Activated T-helper 1 cell treated with anti-CD3 and anti-CD28 coated beads, Interleukin-12 subunit alpha, Interleukin-12 subunit beta, Interleukin-2, Interleukin-4 antibody, amounts not matched to agents 30 ng/mL and 10 ng/mL and 1 ng/mL, durations not matched to agents 14 hours and 24 hours and 36 hours (primary cell): ENCODE data around the gene NCCRP1. TPM values are rescaled to one million over a fixed set of nuclear protein-coding genes. Genes with fewer than 3 reads are reported as not detected.

Experiments used
- DNase-seq: peaks from one replicate; pipeline ENCODE4 v3.0.0; 2021; ENCODE audit warnings: low spot score
- H3K27ac Mint-ChIP-seq: one replicate; pipeline ENCODE4 v1.8.0; 2021; ENCODE audit warnings: mild to moderate bottlenecking, mixed read lengths
- H3K27me3 Mint-ChIP-seq: one replicate; pipeline ENCODE4 v1.8.0; 2022; ENCODE audit warnings: mild to moderate bottlenecking, moderate library complexity, mixed read lengths; ENCODE audit not compliant: insufficient read depth
- H3K36me3 Mint-ChIP-seq: one replicate; pipeline ENCODE4 v1.8.0; 2021; ENCODE audit warnings: low read depth, mixed read lengths
- H3K4me1 Mint-ChIP-seq: one replicate; pipeline ENCODE4 v1.8.0; 2021; ENCODE audit warnings: low read depth, mixed read lengths
- H3K4me3 Mint-ChIP-seq: one replicate; pipeline ENCODE4 v1.8.0; 2021; ENCODE audit warnings: mild to moderate bottlenecking, moderate library complexity, mixed read lengths
- H3K9me3 Mint-ChIP-seq: one replicate; pipeline ENCODE4 v1.8.0; 2021; ENCODE audit warnings: mixed read lengths
- intact Hi-C: fragments of 100-400 bp; cut with micrococcal nuclease; formaldehyde crosslinking; loops from one replicate; pipeline ENCODE4 v1.15.1; 2024
- total RNA-seq: library from RNA; stranded (reverse); gene quantifications from 2 replicates; pipeline ENCODE4 v1.2.3, GENCODE V29; 2022

The NCCRP1 gene, protein sequence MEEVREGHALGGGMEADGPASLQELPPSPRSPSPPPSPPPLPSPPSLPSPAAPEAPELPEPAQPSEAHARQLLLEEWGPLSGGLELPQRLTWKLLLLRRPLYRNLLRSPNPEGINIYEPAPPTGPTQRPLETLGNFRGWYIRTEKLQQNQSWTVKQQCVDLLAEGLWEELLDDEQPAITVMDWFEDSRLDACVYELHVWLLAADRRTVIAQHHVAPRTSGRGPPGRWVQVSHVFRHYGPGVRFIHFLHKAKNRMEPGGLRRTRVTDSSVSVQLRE
- not detected in 2 replicates for total RNA-seq

DNA sequence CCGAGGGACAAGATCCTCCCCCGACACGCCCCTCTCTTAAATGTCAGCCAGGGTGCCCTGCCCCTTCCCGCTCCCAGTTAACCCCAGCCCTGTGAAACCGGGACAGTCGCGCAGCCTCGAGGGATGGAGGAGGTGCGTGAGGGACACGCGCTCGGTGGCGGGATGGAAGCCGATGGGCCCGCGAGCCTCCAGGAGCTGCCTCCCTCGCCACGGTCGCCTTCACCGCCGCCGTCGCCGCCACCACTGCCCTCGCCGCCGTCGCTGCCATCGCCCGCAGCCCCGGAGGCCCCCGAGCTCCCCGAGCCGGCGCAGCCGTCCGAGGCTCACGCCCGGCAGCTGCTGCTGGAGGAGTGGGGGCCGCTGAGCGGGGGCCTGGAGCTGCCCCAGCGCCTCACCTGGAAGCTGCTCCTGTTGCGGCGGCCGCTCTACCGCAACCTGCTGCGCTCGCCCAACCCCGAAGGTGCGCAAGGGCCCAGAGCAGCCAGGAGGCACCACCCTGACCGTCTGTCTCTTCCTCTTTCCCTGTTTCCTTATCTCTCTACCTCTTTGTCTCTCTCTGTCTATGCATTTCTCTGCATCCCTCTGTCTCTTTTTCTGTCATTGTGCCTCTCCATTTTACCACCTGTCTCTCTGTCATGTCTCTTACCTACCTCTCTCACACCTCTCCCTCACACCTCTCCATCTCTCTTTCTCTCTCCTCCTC is at the start of gene NCCRP1:
Gene NCCRP1 (plus strand): TSS at position 105 of the 703 bp plus-strand sequence. CDS start 19 bp downstream, at position 124.
- intact Hi-C loops: no loop called here
- Mint-ChIP-seq H3K27me3 (peaks cover 46% of the 10 kb centered on the region), H3K4me3 (no peak within 1 kb of the TSS), H3K9me3 (no peaks in the 10 kb centered on the region), H3K4me1 (peaks cover 6% of the 10 kb centered on the region), H3K27ac (no peak within 1 kb of the TSS), H3K36me3 (peaks cover 1% of the 10 kb centered on the region)
- DNase-seq: no peak

DNA sequence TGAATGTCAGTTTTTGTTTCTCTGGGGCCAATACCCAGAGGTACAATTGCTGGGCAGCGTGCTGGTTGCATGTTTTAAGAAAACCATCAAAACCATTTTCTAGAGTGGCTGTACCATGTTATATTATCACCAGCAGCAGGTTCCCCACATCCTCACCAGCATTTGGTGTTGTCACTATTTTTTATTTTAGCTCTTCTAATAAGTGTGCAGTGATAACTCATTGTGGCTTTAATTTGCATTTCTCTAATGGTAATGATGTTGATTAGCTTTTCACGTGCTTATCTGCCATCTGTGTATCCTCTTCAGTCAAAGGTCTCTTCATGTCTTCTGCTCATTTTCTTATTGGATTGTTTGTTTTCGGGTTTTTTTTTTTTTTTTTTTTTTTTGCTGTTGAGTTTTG is 49.3 kb upstream of the NCCRP1 start:
- Mint-ChIP-seq H3K36me3 (no peaks in the 10 kb centered on the region), H3K27ac (no peak overlapping the region), H3K4me3 (no peak overlapping the region), H3K27me3 (no peaks in the 10 kb centered on the region), H3K4me1 (no peaks in the 10 kb centered on the region), H3K9me3 (no peaks in the 10 kb centered on the region)
- no peak for DNase-seq
- intact Hi-C loops: no loop called here

DNA sequence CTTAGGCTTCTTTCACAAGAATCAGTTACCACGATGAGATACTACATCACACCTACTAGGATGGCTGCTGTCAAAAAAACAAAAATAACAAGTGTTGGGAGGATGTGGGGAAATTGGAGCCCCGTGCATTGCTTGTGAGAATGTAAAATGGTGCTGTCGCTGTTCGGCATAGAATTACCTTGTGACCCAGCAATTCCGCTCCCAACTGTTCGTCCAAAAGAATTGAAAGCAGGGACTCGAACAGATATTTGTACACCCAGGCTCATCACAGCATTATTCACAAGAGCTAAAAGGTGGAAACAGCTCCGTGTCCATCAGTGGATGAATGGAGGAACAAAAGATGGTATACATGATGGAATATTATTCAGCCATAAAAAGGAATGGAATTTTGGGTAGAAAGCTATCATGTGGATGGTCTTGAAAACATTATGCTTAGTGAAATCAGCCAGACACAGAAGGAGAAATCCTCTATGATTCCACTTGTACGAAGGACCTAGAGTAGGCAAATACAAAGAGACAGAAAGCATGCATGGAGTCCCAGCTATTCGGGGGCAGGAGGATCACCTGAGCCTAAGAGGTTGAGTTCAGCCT is 47.7 kb upstream of the NCCRP1 start:
- H3K27me3 Mint-ChIP-seq: no peaks in the 10 kb centered on the region
- intact Hi-C loops: no loop called here
- H3K4me3 Mint-ChIP-seq: no peak overlapping the region
- H3K36me3 Mint-ChIP-seq: no peaks in the 10 kb centered on the region
- DNase-seq: no peak
- H3K27ac Mint-ChIP-seq: no peak overlapping the region
- H3K4me1 Mint-ChIP-seq: peaks cover 3% of the 10 kb centered on the region
- H3K9me3 Mint-ChIP-seq: no peaks in the 10 kb centered on the region

DNA sequence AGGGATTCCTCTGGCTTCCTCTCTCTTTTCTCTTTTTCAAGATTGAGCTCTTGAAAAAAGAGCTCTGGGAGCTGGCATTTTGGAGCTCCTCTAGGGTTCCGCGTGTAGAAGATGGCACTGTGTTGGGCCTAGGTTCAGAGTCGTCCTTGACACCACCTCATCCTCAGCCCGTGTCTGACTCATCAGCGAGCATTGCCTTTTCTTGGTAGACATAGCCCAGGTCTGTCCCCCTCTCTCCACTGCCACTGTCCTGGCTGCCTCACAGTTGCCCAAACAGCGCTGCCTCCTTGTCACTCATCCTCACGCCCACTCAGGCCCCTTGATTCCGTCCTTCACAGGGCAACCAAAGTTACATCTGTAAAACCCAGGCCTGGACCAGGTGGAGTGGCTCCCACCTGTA is 46.5 kb upstream of the NCCRP1 start:
- Mint-ChIP-seq H3K27me3 (no peaks in the 10 kb centered on the region), H3K4me1 (peaks cover 6% of the 10 kb centered on the region), H3K36me3 (no peaks in the 10 kb centered on the region), H3K4me3 (no peak overlapping the region), H3K9me3 (no peaks in the 10 kb centered on the region), H3K27ac (no peak overlapping the region)
- intact Hi-C loops: no loop called here
- no peak for DNase-seq

DNA sequence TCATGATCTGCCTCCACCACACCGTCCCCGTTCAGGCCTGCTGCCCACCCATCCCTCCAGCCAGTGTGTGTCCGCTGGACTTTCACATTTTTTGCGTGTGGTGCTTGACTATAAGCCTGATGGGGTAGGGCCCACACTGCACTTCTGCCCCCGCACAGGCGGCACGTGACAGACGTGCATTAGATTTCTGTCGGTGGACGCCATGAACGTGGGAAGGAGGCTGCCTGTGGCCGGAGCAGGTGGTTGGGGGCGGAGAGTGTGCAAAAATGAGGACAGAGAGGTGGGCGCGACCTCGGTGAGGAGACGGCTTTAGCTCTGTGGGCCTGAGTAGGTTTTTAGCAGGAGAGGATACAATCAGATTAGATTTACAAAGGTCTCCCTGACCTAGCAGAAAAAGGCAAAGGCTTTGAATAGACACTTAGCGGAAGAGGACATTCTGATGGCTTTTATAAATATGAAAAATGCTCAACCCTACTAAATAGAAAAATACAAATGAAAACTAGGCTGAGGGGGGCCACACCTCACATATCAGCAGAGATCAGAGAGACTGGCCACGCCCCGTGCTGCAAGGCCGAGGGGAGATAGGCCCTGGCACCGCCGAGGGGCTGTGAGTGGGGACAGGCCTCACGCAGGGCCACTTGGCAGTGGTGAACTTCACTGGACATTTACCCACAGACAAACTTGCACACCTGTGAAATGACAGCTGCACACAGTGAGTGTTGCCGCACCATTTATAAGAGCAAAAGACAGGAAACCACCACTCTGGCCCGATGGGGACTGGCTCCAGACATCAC is 45.8 kb upstream of the NCCRP1 start:
- H3K27me3 Mint-ChIP-seq: no peaks in the 10 kb centered on the region
- no peak for DNase-seq
- H3K4me1 Mint-ChIP-seq: peaks cover 6% of the 10 kb centered on the region
- no peak overlapping the region for H3K27ac Mint-ChIP-seq
- H3K9me3 Mint-ChIP-seq: no peaks in the 10 kb centered on the region
- H3K4me3 Mint-ChIP-seq: no peak overlapping the region
- no peaks in the 10 kb centered on the region for H3K36me3 Mint-ChIP-seq
- intact Hi-C loops: no loop called here

DNA sequence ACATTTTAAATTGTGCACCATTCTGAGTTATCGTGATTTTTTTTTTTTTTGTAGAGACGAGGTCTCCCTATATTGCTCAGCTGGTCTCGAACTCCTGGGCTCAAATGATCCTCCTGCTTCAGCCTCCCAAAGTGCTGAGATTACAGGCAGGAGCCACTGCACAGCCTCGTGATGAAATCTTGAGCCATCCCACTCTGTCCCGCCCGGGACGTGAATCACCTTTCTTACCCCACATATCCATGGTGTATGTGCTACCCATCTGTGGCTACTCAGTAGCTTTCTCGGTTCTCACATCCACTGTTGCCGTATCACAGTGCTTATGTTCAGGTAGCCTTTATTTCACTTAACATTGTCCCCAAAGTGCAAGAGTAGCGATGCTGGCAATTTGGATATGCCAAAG is 44.7 kb upstream of the NCCRP1 start:
- H3K27ac Mint-ChIP-seq: no peak overlapping the region
- intact Hi-C loops: no loop called here

DNA sequence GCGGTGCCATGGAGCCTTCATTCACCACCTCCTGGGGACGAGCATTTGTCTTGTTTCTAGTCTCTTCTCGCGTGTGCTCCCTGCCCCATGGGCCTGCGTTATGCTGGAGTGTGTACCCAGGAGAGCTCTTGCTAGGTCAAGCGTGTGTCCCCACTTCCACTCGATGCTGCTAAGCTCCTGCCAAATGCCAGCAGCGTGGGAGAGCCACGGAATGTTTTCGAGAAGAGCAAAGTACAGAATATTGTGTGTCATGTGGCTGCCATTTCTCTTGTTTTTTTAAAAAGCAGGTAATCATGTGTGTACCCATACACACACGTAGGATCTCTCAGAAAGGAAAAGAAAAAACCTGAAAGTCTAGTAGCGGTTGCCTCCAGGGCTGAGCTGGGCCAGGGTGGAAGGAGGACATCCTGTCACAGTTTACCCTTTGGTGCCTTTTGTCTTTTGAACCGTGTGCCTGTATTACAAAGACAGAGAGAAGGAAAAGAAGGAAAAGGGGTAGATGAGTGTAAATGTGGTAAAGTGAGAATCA is 42.6 kb upstream of the NCCRP1 start:
- Mint-ChIP-seq H3K27ac (no peak overlapping the region), H3K9me3 (no peaks in the 10 kb centered on the region), H3K4me3 (no peak overlapping the region), H3K27me3 (no peaks in the 10 kb centered on the region), H3K4me1 (peaks cover 6% of the 10 kb centered on the region), H3K36me3 (no peaks in the 10 kb centered on the region)
- intact Hi-C loops: no loop called here
- DNase-seq: no peak

More for the DNA sequence above, 44.7 kb upstream of the NCCRP1 start:
- Mint-ChIP-seq H3K27me3 (no peaks in the 10 kb centered on the region), H3K9me3 (no peaks in the 10 kb centered on the region), H3K4me1 (peaks cover 6% of the 10 kb centered on the region), H3K4me3 (no peak overlapping the region), H3K36me3 (no peaks in the 10 kb centered on the region)
- no peak for DNase-seq

DNA sequence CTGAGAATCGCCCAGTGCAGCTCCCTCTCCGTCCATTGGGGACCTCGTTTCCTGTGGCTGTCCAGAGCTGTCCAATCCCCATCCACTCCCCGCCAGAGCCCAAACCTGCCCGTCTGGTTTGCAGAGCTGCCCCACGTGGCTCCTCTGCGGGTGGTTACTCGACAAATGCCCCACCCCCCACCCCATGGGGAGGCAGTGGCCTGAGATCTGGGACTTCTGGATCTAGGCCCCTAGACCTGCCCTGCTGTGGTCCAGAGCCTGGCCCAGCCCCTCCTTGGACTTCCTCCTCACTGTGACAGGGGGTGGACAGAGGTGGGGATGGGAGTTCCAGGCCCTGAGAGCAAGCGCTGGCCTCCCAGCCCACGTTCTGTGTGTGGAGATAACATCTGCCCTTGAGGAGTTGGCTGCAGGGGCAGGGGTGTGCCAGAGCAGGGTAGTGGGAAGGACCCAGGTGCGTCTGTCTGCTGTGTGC is 42.1 kb upstream of the NCCRP1 start:
- intact Hi-C loops: no loop called here
- peaks cover 6% of the 10 kb centered on the region for H3K4me1 Mint-ChIP-seq
- no peak overlapping the region for H3K27ac Mint-ChIP-seq
- no peak overlapping the region for H3K4me3 Mint-ChIP-seq
- DNase-seq: no peak
- H3K27me3 Mint-ChIP-seq: no peaks in the 10 kb centered on the region
- no peaks in the 10 kb centered on the region for H3K36me3 Mint-ChIP-seq
- no peaks in the 10 kb centered on the region for H3K9me3 Mint-ChIP-seq

DNA sequence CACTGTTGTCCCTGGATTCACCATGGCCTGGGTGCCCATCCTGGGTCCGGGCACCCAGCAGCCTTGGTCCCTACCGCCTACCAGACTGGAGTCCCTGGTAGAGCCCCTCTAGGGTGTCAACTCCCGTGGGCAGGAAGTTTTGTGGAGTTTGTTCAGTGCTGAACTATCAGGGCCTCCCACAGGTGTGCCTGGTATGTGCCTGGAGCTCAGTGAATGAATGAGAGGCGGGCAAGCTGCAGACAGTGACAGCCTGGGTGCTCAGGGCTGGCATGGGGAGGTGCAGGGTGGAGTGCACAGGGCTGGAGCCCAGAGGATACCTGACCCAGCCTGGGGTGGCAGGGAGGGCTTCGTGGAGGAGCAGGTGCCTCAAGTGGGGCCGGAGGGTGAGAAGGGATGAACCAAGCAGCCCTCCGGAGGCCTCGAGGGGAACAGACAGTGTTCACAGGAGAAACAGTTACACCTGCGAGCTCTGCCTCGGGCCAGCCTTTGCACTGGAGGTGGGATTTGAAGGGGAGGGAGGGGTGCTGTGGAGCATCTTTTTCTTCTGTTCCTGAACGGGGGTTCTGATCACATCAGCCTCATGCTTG is 41.6 kb upstream of the NCCRP1 start:
- intact Hi-C loops: no loop called here
- H3K4me3 Mint-ChIP-seq: no peak overlapping the region
- H3K4me1 Mint-ChIP-seq: peaks cover 6% of the 10 kb centered on the region
- no peaks in the 10 kb centered on the region for H3K27me3 Mint-ChIP-seq
- no peak for DNase-seq
- H3K27ac Mint-ChIP-seq: no peak overlapping the region
- H3K36me3 Mint-ChIP-seq: no peaks in the 10 kb centered on the region
- no peaks in the 10 kb centered on the region for H3K9me3 Mint-ChIP-seq

DNA sequence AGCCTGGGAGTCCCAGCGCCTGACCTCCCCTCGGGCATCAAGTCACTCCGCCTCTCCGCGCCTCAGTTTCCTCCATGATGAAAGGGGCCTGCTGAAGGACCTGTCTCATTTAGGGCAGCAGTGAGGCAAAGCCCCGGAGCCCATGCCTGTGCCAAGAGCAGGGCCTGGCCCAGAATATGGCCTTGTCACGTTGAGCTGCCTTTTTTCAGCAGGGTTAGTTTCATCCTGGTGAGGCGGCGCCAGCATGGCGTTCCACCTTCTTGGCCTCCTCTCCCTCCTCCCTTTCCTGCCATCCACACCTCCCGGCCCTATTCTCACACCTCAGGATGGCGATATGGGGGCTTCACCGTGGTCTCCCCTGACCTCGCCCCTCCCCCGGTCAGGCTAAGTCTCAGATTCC is 41.0 kb upstream of the NCCRP1 start:
- intact Hi-C loops: no loop called here
- no peak overlapping the region for H3K27ac Mint-ChIP-seq
- no peak for DNase-seq

DNA sequence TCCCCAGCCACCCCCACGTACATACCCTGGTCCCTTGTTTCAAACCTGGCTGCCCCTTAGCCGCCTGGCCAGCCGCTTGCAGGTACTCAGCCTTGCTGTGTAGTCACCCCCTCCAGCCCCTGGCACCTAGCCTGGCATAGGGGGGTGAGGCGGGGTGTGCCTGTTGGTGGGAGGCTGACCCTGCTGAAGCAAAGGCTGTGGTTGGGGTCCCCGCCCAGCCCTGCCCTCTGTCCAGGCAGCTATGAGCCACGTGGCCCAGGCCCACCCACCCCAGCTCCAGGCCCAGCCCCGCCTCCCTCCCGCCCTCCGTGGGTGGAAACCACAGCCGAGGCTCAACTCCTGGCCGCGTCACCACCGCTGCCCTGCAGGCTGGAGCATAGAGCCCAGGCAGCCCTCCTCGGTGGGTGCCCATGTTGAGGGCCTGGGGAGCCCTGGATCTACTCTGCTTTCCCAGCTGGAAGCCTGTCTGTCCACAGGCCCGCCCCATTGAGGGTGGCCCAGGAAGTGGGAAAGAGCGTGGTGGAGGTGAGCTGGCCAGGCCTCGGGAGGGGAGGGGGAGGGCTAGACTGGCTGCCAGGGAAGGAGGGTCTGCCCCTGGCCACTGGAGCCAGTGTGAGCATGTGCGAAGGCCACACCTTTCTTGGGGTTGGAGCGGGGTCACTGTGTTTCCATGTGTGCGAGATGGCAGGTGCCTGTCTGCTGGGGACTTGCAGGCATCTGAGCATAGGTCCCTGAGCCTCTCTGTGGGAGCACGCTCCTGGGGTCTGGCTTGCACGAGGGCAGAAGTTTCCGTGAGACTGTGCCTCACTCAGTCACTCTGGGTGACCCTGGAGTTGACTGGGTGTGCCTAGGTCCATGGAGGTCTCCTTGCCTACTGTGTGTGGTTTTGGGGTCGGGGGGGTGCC is 40.2 kb upstream of the NCCRP1 start:
- Mint-ChIP-seq H3K4me3 (no peak overlapping the region), H3K9me3 (no peaks in the 10 kb centered on the region), H3K27me3 (no peaks in the 10 kb centered on the region), H3K27ac (no peak overlapping the region), H3K36me3 (no peaks in the 10 kb centered on the region), H3K4me1 (peaks cover 6% of the 10 kb centered on the region)
- DNase-seq: no peak
- intact Hi-C loops: no loop called here

More for the DNA sequence above, 41.0 kb upstream of the NCCRP1 start:
- no peak overlapping the region for H3K4me3 Mint-ChIP-seq
- no peaks in the 10 kb centered on the region for H3K27me3 Mint-ChIP-seq
- no peaks in the 10 kb centered on the region for H3K36me3 Mint-ChIP-seq
- no peaks in the 10 kb centered on the region for H3K9me3 Mint-ChIP-seq
- peaks cover 6% of the 10 kb centered on the region for H3K4me1 Mint-ChIP-seq
